H54 (cell line): ENCODE results near the gene TBC1D9B.
A peak's percentile ranks its signal among the peaks of the same experiment; 100 is the strongest.

Experiments
- DNase-seq: peaks from one replicate; pipeline ENCODE4 v3.0.0; 2011; ENCODE audit warnings: low spot score, mixed read lengths; ENCODE audit not compliant: insufficient read length
- FAIRE-seq: peaks from 3 replicates; lab custom pipeline; 2011; peaks lifted over from hg19 to GRCh38; lab: Jason Lieb, UNC
- POLR2A ChIP-seq: IDR thresholded peaks from 2 replicates; pipeline ENCODE4 v1.6.1; 2011; ENCODE audit warnings: low read depth, mild to moderate bottlenecking, low read length

TBC1D9B gene

GRCh38 chr5:179883163-179883562, 24.5 kb downstream of the TBC1D9B start:
- no peak for TF ChIP-seq POLR2A
- FAIRE-seq (no peak), DNase-seq (no peak)

GRCh38 chr5:179882338-179882737, 25.4 kb downstream of the TBC1D9B start:
- DNase-seq (no peak), FAIRE-seq (no peak)
- no peak for TF ChIP-seq POLR2A

- no peak for TF ChIP-seq POLR2A
- DNase-seq = no peak
- no peak for FAIRE-seq
Measured at GRCh38 chr5:179880848-179881590, 26.7 kb downstream of the TBC1D9B start.

- DNase-seq (no peak), FAIRE-seq (no peak)
- no peak for TF ChIP-seq POLR2A
Measured at GRCh38 chr5:179880066-179880650, 27.5 kb downstream of the TBC1D9B start.

- FAIRE-seq = no peak
- no peak for TF ChIP-seq POLR2A
- no peak for DNase-seq
Measured at GRCh38 chr5:179879690-179880010, 28.0 kb downstream of the TBC1D9B start.

GRCh38 chr5:179879003-179879689, 28.6 kb downstream of the TBC1D9B start:
- no peak for FAIRE-seq
- DNase-seq = no peak
- TF ChIP-seq POLR2A = peak; percentile 18; the same call in 1 of the 2 replicates

GRCh38 chr5:179878222-179879002, 29.3 kb downstream of the TBC1D9B start:
- DNase-seq = peak; percentile 92
- FAIRE-seq = no peak
- no peak for TF ChIP-seq POLR2A

- DNase-seq (no peak), FAIRE-seq (no peak)
- TF ChIP-seq POLR2A = no peak
Measured at GRCh38 chr5:179876610-179876952, 31.1 kb downstream of the TBC1D9B start.

- no peak for DNase-seq
- no peak for TF ChIP-seq POLR2A
- no peak for FAIRE-seq
Measured at GRCh38 chr5:179875741-179876609, 31.7 kb downstream of the TBC1D9B start.

GRCh38 chr5:179874536-179875292, 33.0 kb downstream of the TBC1D9B start:
- no peak for DNase-seq
- no peak for FAIRE-seq
- no peak for TF ChIP-seq POLR2A

- TF ChIP-seq POLR2A = no peak
- FAIRE-seq (no peak), DNase-seq (no peak)
Measured at GRCh38 chr5:179874136-179874535, 33.6 kb downstream of the TBC1D9B start.

- no peak for FAIRE-seq
- no peak for TF ChIP-seq POLR2A
- no peak for DNase-seq
Measured at GRCh38 chr5:179873588-179874110, 34.0 kb downstream of the TBC1D9B start.
